SK-N-SH (cell line): ENCODE results near the gene AAGAB.

ENCODE experiments used
- CTCF ChIP-seq: fragments of 200-600 bp; sonication (generic); IDR thresholded peaks from 2 replicates; pipeline ENCODE4 v1.6.1; 2017; ENCODE audit warnings: antibody characterized with exemption, mild to moderate bottlenecking, moderate library complexity
- EP300 ChIP-seq, 2 experiments: IDR thresholded peaks; 2 replicates each; pipeline versions ENCODE4 v1.4.0 to v1.6.1; 2012; ENCODE audit warnings: borderline replicate concordance in 1 of 2, low read depth in 1 of 2, low read length in 1 of 2
- POLR2AphosphoS5 ChIP-seq: IDR thresholded peaks from 2 replicates; pipeline ENCODE4 v1.6.1; 2012; ENCODE audit warnings: low read depth, low read length
- REST ChIP-seq: IDR thresholded peaks from 2 replicates; pipeline ENCODE4 v1.6.1; 2012; ENCODE audit warnings: mild to moderate bottlenecking, low read depth, low read length, moderate library complexity
- TAF1 ChIP-seq: IDR thresholded peaks from 2 replicates; pipeline ENCODE4 v1.6.1; 2012; ENCODE audit warnings: low read depth, mild to moderate bottlenecking, low read length, moderate library complexity, borderline replicate concordance

GRCh38 chr15:67171471-67171870 is 83.0 kb downstream of the AAGAB start:
- TF ChIP-seq POLR2AphosphoS5 (no peak), TAF1 (no peak), EP300 (IDR thresholded peaks at IDR 0.05; ENCODE audit: borderline replicate concordance in 1 of 2, low read depth in 1 of 2, low read length in 1 of 2) (no peak), REST (no peak), CTCF (no peak)
